Right forelimb (tissue), 1 donor: ENCODE results near the gene MCEMP1.

Experiments used
- DNase-seq: peaks from one replicate; pipeline ENCODE4 v3.0.0-alpha.2; 2018

MCEMP1 gene

GRCh38 chr19:7699003-7699402 is 22.1 kb downstream of the MCEMP1 start:
- no peak for DNase-seq

- no peak for DNase-seq
These were observed 22.8 kb downstream of the MCEMP1 start for GRCh38 chr19:7699417-7700401.

GRCh38 chr19:7701049-7701653 is 24.3 kb downstream of the MCEMP1 start:
- DNase-seq: no peak

DNA sequence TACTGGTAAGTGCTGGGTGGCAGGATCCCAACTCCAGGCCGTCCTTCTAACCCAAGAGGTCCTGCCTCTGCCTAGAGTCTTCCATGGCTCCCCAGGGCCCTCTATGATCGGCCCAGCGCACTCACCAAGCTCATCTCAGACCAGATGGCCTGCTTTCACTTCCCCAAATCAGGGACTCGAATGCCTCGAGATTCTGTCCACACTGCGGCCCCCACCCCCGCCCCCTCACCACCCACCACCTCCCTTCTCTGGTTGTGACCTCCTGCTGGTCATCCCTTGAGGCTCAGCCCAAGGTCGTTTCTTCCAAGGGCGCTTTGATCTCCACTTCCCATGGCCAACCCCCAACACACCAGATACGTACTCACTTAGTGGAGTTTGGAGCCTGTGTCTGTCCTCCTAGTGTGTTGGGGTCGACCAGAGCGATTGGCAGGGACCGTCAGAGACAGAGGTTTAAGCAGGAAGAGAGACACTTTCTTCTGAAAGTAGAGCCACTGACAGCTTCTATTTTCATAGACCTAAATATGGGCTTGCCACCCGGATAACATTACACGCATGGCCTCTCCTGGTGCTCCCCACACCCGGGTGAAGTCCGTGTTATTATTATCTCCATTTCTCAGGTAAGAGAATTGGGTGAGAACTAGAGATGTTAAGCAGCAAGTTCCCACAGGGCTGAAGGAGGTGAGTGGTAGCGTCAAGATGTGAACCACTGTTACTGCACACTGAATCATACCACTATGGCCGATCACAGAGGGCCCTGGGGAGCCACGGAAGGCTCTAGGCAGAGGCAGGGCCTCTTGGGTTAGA is 25.0 kb downstream of the MCEMP1 start, which contains the start of gene FCER2:
TSS of gene FCER2 (minus strand) at position 478 of the 804 bp plus-strand sequence. CDS start 2,371 bp downstream, outside the sequence.
- no peak for DNase-seq

DNA sequence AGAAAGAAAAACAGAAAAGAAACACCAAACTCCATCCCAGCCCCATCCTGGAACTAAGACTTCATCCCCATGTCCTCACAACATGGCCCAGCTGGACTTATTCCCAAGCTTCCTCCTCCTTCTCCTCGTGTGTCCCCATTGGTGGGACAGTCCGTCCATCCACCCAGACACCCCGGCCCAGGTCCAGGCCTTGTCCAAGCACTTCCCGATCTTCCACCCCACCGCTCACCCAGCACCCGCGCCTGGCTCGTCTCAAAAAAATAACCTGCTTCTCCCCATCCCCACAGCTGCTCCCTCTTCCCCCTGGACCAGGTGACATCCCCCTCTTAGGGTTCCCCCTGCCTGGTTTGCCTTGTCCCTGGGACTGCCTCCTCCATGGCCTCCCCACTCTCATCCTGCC is 26.4 kb downstream of the MCEMP1 start:
- DNase-seq: no peak

- DNase-seq: no peak
These were observed 27.6 kb downstream of the MCEMP1 start for GRCh38 chr19:7704280-7705060.

- DNase-seq: no peak
These were observed 28.7 kb downstream of the MCEMP1 start for GRCh38 chr19:7705387-7706187.

DNA sequence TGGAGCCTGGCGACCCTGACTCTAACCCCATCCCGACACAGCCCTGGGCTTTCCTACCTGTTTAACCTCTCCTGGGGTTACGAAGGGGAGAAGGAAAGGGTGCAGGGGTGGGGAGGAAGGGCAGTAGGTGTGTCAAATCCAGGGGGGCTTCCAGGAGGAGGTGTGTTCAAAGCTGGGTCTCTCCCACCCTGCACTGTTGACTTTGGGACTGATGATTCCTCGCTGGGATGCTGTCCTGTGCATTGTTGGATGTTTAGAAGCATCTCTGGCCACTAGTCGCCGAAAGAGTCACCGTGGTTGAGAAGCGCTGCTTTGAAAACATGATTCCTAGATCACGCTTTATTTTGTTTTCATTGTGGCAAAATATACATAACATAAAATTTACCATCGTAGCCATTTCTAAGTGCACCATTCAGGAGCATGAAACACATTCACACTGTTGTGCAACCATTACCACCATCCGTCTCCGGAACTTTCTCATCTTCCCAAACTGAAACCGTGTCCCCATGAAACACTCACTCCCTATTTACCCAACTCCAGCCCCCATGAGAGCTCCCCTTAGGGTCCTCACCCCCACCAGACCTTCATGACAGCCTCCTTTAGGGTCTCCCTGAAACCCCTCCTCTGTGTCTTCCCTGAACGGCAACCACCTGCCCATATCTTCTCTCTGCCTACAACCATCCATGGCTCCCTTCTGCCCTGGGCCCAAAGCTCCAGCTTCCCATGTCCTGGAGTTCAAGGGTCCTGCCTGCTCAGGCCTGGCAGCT is 29.5 kb downstream of the MCEMP1 start:
- no peak for DNase-seq

DNA sequence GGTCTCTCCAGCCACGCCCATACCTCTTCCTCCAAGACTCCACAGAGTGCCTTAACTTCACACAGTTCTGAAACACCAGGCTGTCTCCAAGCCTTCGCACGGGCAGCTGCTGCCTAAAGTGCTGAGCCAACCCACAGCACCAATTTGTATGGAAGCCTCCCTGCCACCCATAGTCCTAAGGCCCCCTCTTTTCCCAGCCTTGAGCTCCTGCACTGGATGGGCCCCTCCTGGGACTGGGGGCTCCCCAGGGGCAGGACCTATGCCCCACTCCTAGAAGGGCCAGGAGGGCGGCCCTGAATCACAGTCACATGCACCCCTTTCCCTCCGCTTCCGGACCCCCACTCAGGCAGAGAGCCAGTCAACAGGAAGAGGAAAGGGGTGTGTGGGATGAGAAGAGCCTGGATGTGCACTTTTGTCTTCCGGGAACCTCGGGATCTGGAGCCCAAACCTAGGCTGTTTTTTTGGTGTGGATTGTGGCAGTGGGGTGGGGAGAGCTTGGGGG is 30.1 kb downstream of the MCEMP1 start:
- DNase-seq: no peak

GRCh38 chr19:7709932-7710460 is 33.1 kb downstream of the MCEMP1 start:
- DNase-seq: no peak

DNA sequence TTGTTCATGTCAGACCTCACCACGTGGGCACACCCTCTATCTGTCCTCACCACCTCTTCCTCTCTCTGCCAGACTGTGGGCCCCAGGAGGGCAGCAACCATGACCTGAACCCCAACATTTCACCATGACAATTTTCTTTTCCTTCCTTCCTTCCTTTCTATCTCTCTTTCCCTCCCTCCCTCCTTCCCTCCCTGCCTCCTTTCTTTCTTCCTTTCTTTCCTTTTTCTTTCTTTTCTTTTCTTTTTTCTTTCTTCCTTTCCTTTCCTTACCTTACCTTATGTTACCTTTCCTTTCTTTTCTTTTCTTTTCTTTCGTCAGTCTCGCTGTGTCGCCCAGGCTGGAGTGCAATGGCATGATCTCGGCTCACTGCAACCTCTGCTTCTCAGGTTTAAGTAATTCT is 33.7 kb downstream of the MCEMP1 start:
- no peak for DNase-seq

DNA sequence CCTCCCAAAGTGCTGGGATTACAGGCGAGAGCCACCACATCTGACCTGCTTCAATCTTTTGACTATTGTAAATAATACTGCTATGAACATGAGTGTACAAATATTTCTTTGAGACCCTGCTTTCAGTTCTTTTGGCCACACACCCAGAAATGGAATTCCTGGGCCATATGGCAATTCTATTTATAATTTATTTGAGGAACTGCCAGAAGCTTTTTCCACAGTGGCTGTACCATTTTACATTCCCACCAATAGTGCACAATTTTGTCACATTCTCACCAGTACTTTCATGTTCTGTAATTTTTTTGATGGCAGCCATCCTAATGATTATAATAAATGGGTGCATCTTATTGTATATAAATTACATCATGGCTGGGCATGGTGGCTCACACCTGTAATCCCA is 38.8 kb downstream of the MCEMP1 start:
- DNase-seq: no peak

DNA sequence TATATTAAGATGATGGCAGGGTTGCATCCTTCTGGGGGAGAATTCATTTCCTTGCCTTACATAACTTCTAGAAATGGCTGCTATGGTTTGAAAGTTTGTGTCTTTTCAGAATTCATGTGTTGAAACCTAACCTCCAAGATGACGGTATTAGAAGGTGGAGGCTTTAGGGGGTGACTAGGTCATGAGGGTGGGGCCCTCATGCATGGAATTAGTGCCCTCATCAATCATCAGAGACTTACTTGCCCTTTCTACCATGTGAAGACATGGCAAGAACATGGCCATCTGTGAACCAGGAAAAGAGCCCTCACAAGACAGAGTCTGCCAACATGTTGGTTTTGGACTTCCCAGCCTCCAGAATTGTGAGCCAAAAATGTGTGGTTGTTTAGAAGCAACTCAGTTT is 39.9 kb downstream of the MCEMP1 start:
- DNase-seq: no peak

DNA sequence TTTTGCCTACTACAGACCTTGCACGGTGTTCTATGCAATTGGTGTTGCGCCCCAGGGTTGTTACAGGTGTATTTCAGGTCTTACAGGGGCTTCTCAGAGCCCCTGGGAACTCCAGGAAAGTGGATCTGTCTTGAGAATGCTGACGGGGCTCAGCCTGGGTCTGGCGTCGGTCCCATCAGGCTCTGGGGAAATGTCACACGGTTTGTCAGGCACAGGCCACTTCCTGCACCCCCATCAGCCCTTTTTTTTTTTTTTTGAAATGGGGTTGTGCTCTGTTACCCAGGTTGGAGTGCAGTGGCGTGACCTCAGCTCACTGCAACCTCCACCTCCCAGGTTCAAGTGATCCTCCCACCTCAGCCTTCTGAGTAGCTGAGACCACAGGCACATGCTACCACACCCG is 41.8 kb downstream of the MCEMP1 start:
- DNase-seq: no peak

GRCh38 chr19:7720351-7720750 is 43.5 kb downstream of the MCEMP1 start:
- no peak for DNase-seq

- DNase-seq: no peak
These were observed 45.4 kb downstream of the MCEMP1 start for GRCh38 chr19:7722231-7722651.

- no peak for DNase-seq
These were observed 48.9 kb downstream of the MCEMP1 start for GRCh38 chr19:7725791-7726190.

DNA sequence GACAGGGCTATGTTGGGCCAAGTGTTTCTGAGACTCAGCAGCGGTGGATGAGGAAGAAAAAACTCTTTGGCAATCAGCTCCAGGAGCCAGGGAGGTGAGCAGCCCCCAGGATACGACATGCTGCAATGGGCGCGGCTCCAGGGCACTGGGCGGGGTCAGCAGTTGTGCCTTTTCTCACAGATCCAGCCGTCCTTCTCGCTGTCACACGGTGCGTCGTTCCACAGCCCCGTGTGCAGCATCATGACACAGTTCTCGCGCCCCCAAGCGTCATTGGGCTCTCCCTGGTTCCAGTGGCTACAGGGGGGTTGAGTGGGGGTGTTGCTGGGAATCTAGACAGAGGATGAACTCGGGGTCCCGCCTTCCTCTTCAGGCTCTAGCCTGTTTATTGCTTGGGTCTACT is 52.3 kb downstream of the MCEMP1 start:
- no peak for DNase-seq
